GM21619 (cell line): ENCODE data around the gene S100A5.
"Not testable (repeated sequence)": the region's sequence is repeated elsewhere in the genome, so short reads cannot be mapped to it uniquely, and the experiment has no call there.

ENCODE experiments used
- ATAC-seq: cut with Tn5 transposase; IDR thresholded peaks from one replicate; pipeline ENCODE4 v1.9.1; 2021; ENCODE audit not compliant: unreplicated experiment

S100A5 gene, protein sequence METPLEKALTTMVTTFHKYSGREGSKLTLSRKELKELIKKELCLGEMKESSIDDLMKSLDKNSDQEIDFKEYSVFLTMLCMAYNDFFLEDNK

DNA sequence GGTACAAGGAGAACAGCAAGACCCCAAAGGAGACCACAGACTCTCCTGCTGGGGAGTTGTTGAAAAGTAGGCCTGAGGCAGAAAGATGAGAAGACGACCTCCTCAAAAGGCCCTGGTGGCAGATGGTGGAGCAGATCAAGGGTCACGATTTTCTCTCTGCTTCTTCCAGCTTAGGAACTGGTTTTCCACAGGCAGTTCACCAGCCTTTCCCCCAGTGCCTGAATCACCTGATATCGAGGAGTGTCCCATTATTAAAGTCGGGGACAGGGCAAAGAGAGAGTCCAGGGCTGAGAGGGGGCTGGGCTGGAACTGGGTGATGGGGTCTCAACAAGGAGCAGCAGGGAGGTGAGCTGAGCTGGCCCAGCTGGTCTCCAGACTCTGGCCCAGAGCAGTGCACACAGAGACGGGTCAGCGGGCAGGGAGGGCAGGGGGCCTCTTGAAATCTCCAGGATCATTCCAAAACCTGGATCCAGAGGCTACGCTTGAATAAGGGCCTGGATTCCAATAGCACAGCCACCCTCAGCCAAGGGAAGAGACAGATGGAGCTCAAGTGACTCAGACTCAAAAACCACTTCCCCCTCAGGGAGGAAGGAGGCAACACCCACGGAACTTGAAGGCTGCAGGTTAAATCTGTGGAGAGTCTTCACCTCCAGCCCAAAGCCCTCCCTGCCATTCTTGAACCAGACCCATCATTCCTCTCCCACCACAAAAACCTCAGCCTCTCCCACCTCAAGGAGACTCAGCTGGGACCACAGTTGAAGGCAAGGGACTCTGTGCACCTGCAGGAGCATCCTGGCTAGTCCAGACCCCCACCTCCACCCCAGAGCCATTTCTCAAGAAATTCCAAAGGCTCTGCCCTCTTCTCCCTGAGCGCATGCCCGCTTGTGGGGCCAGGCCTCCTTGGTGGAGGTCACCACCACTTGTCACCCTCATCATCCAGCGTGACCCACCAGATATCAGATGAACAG is at the start of gene S100A5:
S100A5 (minus strand) TSS at position 541 of the 968 bp plus-strand sequence. CDS start 743 bp downstream, outside the sequence.
- no peak for ATAC-seq

DNA sequence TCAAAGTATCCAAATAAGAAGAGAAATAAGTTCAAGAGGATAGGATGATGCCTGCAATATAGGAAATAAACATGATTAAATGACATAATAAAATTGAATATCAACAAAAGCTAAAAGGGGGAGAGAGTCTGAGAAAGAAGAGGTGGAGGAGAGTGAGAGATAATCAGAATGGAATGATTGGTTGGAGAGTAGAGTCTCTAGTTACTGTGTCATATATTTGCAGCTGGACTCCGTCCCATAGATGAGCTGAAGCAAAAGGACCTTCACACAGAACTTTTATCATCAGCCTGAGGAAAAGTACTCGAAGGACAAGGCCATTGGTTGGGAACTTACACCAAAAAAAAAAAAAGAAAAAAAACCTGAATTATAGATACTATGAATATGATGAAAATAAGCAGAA is 47.7 kb upstream of the S100A5 start:
- no peak for ATAC-seq

DNA sequence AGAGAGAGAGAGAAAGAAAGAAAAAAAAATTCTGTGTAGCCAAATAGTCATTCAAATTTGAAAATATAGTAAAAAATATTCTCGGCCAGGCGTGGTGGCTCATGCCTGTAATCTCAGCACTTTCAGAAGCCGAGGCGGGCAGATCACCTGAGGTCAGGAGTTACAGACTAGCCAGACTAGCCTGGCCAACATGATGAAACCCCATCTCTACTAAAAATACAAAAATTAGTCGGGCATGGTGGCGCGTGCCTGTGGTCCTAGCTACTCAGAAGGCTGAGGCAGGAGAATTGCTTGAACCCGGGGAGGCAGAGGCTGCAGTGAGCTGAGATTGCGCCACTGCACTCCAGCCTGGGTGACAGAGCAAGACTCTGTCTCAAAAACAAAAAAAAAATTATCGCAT is 47.3 kb upstream of the S100A5 start:
- not testable (repeated sequence) for ATAC-seq

DNA sequence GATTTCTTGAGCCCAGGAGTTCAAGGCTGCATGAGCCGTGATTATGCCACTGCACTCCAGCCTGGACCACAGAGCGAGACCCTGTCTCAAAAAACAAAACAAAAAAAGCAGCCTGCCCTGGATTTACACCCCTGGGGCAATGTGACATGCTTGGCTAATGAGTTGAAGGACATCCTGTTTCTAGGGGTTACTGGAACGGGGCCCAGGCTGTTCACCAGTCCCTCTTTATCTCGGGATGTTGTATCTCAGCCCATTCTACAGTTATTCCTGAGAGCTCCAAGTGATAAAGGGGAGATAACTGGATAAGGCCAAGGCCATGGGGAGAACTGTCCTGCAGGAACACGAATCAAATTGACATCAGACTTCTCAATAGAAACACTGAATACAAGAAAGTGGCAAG is 46.6 kb upstream of the S100A5 start:
- ATAC-seq = no peak

DNA sequence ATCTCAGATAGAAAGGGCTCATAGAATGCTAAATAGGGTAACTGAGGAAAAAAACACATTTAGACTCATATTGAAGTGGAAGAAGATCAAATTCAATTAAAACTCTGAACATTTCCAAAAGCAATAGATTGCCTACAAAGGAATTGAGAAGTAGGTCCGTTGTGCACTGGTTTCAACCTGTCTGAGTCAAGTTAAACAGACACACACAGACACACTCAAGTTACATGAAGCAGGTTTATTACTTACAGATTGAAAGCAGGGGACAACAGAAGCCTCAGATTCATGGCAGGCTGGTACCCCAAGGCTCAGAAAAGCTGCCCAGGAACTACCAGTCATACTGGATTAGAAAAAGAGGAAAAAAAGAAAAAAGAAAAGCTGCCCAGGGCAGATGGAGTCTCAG is 45.6 kb upstream of the S100A5 start:
- no peak for ATAC-seq

DNA sequence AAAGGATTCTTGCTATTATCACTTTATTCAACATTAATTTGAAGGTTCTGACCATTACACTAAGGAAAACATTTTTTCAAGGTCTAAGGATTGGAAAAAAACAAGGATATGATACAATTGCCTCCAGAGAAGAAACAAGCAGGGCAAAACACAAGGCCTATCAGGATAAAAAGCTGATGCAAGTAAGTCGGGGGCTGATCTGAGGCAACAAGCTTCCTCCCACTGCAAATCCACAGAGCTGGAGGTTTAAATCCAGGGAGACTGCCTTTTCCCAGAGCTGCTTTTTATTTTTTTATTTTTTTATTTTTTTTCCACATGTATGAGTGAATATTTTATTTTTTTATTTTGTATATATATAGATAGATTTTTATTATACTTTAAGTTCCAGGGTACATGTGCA is 44.3 kb upstream of the S100A5 start:
- ATAC-seq = no peak

DNA sequence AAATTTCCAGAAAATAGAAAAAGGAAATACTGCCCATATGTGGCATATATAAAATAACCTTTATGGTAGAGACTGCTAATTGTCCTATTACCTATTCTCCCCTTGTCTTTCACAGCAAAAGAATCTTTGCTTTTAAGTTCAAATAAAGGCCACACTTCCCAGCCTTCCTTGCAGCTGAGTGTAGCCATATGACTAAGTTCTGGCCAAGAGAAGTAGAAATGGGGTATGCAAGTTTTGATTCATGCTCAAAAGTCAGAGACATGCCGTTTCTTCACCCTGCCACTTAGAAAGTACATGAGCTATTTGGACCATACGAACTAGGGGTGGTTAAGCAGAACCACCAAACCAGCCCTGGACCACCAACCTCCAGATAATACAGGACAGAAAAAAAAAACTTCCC is 43.2 kb upstream of the S100A5 start:
- ATAC-seq = no peak

DNA sequence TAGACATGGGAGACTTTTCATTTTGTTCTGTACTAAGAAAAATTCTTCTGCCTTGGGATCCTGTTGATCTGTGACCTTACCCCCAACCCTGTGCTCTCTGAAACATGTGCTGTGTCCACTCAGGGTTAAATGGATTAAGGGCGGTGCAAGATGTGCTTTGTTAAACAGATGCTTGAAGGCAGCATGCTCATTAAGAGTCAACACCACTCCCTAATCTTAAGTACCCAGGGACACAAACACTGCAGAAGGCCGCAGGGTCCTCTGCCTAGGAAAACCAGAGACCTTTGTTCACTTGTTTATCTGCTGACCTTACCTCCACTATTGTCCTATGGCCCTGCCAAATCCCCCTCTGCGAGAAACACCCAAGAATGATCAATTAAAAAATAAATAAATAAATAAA is 42.8 kb upstream of the S100A5 start:
- not testable (repeated sequence) for ATAC-seq

DNA sequence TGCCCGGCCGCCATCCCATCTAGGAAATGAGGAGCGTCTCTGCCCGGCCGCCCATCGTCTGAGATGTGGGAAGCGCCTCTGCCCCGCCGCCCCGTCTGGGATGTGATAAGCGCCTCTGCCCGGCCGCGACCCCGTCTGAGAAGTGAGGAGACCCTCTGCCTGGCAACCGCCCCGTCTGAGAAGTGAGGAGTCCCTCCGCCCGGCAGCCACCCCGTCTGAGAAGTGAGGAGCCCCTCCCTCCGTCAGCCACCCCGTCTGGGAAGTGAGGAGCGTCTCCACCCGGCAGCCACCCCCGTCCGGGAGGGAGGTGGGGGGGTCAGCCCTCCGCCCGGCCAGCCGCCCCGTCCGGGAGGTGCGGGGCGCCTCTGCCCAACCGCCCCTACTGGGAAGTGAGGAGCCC is 42.1 kb upstream of the S100A5 start:
- not testable (repeated sequence) for ATAC-seq

DNA sequence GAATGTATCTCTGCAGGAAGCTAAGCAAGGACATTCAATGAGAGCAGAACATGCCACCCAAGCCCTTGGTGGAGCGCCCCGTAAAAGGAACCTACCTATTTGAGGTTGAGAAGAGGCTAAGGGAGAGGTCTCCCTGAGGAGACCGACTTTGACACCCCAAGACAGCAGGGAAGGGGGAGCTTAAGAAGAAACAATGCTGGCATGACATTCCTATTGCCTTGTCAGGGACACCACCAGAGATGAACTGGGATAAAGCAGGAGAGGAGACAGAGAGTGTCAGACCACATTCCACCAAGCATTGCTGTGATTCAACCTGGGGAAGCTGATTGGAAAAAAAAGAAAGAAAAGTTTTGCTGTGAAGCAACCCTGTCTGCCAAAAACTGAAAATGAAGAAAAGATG is 38.2 kb upstream of the S100A5 start:
- ATAC-seq = no peak

DNA sequence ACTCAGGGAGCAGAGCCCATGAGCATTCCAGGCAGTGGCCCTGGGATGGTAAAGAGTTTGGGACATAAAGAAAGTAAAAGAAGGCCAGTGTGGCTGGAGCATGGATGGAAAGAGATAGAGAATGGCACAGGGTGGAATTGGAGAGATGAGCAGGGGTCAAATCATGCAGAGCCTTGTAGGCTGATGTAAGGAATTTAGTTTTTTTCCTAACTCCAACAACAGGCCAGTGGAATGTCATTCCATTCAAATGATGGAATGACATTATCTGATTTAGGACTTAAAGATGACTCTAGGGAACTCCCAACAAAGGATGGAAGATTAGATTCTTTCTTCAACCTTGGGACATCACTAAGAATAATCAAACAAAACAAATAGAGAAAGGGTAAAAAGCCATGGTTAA is 37.8 kb upstream of the S100A5 start:
- no peak for ATAC-seq

DNA sequence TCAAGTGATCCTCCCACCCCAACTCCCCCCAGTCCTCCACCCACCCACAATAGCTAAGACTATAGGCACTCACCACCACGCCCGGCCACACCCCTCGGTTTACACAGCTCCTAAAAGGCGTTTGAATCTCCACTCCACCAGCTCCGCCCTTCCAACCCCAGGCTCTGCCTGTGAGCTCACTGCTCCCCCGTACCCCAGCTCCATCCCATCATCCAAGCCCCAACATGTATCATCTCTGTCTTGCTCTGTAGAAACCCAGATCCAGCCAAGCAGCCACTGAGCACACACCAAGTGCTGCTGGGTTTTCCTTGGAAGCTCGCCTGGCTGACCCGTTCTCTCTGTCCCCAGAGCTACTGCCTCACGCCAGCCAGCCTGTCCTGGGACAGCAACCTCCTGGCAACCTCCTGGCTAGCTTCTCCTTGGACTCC is 36.9 kb upstream of the S100A5 start:
- ATAC-seq = no peak

DNA sequence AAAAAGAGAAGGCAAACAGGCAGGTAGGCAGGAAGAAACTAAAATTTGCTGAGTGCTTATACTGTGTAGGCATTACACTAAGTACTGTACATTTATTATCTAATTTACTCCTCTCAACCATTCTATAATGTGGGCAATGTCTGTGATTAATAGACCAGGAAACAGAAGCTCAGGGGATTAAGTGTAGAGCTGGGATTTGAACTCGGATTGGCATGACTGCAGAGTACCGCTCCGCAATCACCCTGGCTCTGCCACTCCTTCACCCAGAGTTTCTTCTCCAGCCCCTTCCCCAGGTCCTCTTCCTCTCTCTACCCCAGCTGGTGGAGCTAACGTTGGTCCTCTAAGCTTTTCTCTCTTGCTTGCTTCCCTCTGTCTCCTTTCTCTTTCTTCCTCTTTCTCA is 36.4 kb upstream of the S100A5 start:
- ATAC-seq = no peak

DNA sequence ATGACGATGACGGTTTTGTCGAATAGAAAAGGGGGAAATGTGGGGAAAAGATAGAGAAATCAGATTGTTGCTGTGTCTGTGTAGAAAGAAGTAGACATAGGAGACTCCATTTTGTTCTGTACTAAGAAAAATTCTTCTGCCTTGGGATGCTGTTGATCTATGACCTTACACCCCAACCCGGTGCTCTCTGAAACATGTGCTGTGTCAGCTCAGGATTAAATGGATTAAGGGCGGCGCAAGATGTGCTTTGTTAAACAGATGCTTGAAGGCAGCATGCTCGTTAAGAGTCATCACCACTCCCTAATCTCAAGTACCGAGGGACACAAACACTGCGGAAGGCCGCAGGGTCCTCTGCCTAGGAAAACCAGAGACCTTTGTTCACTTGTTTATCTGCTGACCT is 34.8 kb upstream of the S100A5 start:
- ATAC-seq = not testable (repeated sequence)

DNA sequence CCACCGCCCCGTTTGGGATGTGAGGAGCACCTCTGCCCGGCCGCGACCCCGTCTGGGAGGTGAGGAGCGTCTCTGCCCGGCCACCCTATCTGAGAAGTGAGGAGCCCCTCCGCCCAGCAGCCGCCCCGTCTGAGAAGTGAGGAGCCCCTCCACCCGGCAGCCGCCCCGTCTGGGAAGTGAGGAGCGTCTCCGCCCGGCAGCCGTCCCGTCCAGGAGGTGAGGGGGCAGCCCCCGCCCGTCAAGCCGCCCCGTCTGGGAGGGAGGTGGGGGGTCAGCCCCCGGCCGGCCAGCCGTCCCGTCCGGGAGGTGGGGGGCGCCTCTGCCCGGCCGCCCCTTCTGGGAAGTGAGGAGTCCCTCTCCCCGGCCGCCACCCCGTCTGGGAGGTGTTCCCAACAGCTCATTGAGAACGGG is 34.4 kb upstream of the S100A5 start:
- ATAC-seq = not testable (repeated sequence)

DNA sequence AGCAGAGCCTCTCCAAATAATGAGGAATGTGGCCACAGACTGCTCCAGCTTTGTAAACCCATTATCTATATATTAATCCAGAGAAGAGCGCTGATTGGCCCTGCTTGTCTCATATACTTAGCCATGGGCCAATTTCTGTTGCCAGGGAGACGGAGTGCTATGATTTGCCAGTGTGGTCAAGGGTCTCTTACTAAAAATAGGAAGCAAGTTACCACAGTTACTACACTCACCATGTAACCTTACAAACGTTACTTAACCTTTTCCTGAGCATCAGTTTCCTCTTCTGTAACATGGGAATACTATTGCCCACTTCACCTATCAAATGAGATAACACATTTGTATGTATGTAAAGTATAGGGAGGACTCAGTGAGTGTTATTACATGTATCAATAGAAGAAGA is 32.6 kb upstream of the S100A5 start:
- no peak for ATAC-seq

DNA sequence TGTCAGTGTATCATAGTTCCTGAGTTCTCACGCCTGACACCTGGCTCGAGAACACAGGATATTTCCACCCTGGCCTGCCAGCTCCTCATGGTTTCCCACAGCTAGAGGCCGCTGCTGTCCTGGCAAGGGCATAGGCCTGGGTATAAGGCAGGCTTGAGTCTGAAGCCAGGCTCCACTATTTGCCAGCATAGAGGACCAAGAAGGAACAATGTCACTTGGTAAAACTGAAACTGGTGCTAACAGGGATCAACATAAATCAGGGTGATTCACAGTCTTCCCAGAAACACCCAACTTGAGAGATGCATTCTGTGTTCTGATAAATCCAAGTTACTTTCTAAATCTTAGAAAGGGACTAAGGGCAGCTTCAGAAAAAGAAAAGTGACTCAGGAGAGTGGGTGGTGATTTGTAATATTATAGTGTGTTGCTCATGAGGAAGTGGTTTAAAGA is 31.9 kb upstream of the S100A5 start:
- no peak for ATAC-seq

DNA sequence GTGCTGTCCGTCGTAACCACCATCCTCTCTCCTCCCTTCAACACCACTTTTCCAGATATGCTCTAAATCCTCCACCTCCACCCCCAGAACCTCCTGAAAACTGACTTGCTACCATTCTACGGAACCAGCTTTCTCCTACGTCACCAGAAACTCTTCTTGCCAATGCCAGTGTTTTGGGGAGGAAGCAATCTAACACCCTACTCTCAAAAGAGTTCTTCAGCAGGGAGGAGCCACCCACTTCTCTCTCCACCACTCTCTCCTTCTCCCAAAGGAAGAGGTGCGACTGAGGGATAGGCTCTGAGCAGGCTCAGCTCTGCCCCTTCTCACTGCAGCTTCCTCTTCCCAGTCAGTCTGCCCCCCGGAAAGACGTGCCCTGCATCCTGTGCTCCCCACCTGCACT is 31.0 kb upstream of the S100A5 start:
- ATAC-seq = no peak

DNA sequence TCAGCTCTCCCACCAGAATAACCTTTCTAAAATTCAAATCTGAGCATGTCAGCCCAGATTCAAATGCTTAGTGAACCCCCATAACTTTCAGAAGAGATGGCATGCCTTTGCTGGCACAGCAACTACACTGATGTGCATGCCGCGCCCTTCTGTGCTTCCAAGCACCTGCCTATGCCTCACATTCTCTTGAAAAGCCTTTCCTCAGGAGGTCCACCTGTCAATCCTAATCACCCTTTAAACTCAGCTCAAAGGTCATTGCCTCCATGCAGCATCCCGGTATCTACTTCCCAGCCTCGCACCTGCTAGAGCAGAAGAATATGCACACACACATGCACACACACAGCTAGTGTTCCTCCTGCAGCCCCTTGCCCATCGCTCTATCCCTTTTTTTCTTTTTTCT is 30.1 kb upstream of the S100A5 start:
- no peak for ATAC-seq

DNA sequence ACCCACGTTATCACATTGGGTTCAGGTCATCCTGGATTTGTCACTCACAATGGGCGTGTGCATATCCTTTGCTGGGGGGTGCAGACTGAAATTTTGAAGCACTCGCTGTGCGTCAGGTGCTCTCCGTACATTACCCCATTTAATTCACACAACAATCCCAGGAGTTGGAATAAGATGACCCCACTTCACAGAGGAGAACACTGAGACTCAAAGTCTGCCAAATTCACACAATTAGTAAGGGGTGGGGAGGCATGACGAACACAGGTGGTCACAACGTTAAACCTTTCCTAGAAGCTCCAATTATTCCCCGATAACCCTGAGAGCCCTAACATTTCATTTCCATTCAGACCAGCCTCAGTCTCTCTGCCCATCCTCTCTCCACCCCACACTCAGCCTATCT is 28.7 kb upstream of the S100A5 start:
- ATAC-seq = no peak

DNA sequence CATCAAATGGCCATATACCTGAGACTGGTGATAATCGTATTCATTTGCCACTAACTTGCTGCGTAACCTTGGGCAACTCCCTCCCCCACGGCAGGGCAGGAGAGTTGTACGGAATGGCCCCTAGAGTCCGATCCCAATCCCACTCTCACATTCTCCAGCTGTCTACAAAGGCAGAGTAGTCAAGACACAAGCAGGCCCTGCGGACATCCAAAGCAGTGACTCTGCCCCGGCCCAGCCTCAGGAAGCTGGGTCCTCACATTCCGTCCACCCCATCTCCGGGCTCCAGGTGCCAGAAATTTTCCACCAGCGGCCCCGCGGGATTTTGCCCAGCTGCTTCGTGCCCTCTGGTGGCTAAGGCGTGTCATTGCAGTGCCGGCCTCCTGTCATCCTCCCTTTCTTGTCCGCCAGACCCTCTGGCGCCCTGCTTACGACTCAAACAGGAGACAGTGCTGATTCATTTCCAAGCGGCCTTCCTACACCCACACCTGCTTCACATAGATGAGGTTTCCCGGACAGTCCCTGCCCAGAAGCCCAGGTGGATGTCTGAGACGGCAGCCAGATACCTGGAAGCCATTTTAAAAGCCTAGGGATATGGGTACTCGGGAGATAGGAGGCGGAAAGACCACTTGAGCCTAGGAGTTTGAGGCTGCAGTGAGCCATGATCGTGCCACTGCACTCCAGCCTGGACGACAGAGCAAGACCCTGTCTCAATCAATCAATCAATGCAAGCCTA is 27.8 kb upstream of the S100A5 start:
- ATAC-seq = no peak
